Sigmoid colon (tissue), 4 donors: ENCODE data around the gene STK24.
A peak's percentile ranks its signal among the peaks of the same experiment; 100 is the strongest.

Experiments used
- EP300 ChIP-seq, 4 donors: sonication (generic); formaldehyde crosslinking; IDR thresholded peaks; one replicate each; pipeline ENCODE4 v1.6.1; 2017; ENCODE audit warnings: antibody characterized with exemption in 4 of 4
- POLR2A ChIP-seq, 2 donors: fragments of 450-650 bp; IDR thresholded peaks; one replicate each; pipeline ENCODE4 v1.6.1; 2016; ENCODE audit warnings: antibody characterized with exemption in 2 of 2, mild to moderate bottlenecking in 2 of 2, moderate library complexity in 2 of 2
- POLR2AphosphoS5 ChIP-seq, 4 donors: sonication (generic); formaldehyde crosslinking; IDR thresholded peaks; one replicate each; pipeline ENCODE4 v1.6.1; 2017; ENCODE audit warnings: antibody characterized with exemption in 4 of 4
- TF ChIP-seq, protein P1 (sequence below), 4 experiments: fragments of 450-650 bp in 3 of 4; fragments of 200-600 bp in 1 of 4; IDR thresholded peaks; one replicate each; pipeline ENCODE4 v1.5.1; 2016 to 2019; ENCODE audit warnings: antibody characterized with exemption in 4 of 4, mild to moderate bottlenecking in 3 of 4, moderate library complexity in 2 of 4

DNA sequence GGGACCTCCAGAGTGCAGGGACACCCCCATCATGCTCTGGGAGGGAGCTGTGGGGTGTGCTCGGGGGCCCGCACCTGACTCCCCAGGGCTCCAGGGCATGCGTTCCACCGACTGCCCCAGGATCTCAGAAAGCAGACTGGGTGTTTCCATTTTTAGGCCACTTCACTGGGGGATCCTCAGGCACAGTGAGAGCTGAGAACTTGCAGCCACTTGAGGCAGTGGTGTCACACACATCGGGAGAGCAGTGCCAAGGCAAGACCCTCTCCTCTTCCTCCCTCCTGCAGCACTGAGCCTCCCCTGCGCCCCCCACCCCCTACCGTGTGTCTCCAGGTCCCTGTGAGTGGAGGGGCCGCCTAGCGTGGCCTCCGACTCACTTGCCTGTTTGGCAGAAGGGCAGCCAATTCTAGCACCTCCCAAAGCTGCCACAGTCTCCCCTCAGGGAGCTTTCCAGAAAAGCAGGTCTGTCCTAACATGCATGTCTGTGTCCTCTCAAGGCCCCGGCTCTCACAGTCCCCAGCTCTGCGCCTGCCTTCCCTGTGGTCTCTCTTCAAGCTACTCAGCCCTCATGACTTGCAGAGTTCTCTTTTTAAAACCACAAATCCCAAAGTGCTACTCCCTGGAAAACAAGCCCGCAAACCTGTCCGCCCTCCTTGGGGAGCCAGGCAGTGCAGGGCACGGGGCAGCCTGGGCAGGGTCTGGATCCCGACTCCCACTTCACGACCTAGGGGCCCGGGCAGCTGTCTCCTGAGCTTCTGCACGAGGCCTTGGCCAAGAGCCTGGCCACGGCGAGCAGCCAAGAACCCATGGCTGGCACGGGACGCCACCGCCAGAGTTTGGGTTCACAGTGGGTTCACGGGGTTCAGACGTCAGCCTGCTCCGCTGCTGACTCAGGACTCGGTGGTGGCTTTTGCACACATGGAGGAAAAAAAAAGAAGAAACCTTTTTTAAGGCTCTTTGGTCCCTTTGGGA is 94.1 kb downstream of the STK24 start:
- TF ChIP-seq, protein P1, sequence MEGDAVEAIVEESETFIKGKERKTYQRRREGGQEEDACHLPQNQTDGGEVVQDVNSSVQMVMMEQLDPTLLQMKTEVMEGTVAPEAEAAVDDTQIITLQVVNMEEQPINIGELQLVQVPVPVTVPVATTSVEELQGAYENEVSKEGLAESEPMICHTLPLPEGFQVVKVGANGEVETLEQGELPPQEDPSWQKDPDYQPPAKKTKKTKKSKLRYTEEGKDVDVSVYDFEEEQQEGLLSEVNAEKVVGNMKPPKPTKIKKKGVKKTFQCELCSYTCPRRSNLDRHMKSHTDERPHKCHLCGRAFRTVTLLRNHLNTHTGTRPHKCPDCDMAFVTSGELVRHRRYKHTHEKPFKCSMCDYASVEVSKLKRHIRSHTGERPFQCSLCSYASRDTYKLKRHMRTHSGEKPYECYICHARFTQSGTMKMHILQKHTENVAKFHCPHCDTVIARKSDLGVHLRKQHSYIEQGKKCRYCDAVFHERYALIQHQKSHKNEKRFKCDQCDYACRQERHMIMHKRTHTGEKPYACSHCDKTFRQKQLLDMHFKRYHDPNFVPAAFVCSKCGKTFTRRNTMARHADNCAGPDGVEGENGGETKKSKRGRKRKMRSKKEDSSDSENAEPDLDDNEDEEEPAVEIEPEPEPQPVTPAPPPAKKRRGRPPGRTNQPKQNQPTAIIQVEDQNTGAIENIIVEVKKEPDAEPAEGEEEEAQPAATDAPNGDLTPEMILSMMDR (IDR thresholded peaks at IDR 0.05): no peak
- no peak for TF ChIP-seq POLR2A (IDR thresholded peaks at IDR 0.05)
- TF ChIP-seq POLR2AphosphoS5 (IDR thresholded peaks at IDR 0.05): peak; percentile 68 to 82 (median 72)
- peak; percentile 69 to 96 (median 88) for TF ChIP-seq EP300 (IDR thresholded peaks at IDR 0.05)
